Measurements from ENCODE around the gene GALNT7. TPM values are rescaled to one million over a fixed set of nuclear protein-coding genes. Genes with fewer than 3 reads are reported as not detected.
A peak's percentile ranks its signal among the peaks of the same experiment; 100 is the strongest.

Gene GALNT7
- total and polyA plus RNA-seq, 2 donors (not counting 3 experiments of a cell fraction or from before 2014, with no cell fraction given), result 19.6 to 54.6 TPM

DNA sequence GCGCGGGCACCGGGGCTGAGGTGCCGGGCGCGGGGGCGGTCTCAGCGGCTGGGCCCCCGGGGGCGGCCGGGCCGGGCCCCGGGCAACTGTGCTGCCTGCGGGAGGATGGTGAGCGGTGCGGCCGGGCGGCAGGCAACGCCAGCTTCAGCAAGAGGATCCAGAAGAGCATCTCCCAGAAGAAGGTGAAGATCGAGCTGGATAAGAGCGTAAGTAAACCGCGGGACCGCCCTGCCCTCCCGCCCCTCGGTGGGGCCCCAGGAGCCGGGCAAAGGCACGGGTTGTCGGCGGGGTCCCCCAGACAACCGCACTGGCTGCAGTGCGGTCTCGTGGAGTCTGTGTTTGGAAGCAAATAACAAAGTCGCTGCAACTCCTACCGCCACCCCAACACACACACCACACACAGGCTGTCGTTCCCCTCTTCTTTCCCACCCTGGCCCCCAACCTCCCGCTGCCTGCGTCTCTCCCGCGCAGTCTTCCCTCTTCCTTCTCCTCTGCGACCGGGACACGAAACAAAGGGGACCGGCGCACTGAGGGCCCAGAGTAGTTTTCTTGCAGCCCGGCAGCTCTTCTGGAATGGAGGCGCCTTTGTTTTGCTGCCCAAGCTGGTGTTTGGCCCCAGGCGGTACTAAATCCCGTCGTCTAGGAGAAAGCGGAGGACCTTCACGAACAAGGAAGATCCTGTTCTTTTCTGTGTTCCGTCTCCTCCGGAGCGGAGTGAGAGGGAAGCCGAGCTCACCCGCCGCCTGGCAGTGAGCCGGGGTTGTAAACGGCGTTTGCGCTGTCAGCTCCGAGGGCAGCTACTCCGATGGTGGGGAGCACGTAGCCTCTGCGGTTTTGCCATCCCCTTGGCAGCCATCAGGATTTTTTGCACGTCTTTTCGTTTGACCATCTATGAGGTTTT, 202.9 kb downstream of the GALNT7 start:
- Histone ChIP-seq H3K9ac (replicated peaks; ENCODE audit: extremely low read depth, insufficient read depth, low read length) (peak overlapping the region; percentile 67), H3K9me1 (replicated peaks; ENCODE audit: control insufficient read depth, extremely low read depth, insufficient read depth, low read length) (no peaks in the 10 kb centered on the region), H3K9me3 (replicated peaks; ENCODE audit: control insufficient read depth, insufficient read depth, low read length) (no peaks in the 10 kb centered on the region), H3K79me2 (ENCODE audit: control insufficient read depth, insufficient read depth, low read length) (peaks cover 27% of the 10 kb centered on the region), H3K4me1 (ENCODE audit: control insufficient read depth, extremely low read depth, insufficient read depth, low read length) (peaks cover 24% of the 10 kb centered on the region), H3K27me3 (ENCODE audit: control insufficient read depth in 2 of 2, insufficient read depth in 2 of 2, low read length in 2 of 2) (no peaks in the 10 kb centered on the region), H2AFZ (ENCODE audit: low read depth, low read length) (peak overlapping the region; percentile 61), H3K4me3 (replicated peaks in 1 of 3; ENCODE audit: insufficient read depth in 1 of 3, low read depth in 1 of 3, low read length in 3 of 3) (peak overlapping the region; percentile 79 to 91 (median 87)), H3K36me3 (ENCODE audit: control insufficient read depth in 2 of 2, extremely low read depth in 1 of 2, insufficient read depth in 2 of 2, low read length in 2 of 2) (peaks cover 0 to 3% of the 10 kb centered on the region in 2 experiments), H4K20me1 (replicated peaks; ENCODE audit: control insufficient read depth, extremely low read depth, insufficient read depth, low read length) (no peaks in the 10 kb centered on the region), H3K27ac (ENCODE audit: insufficient read depth, low read depth, low read length) (peak overlapping the region; percentile 12), H3K4me2 (ENCODE audit: insufficient read depth, low read length) (peak overlapping the region; percentile 93)
- ChIA-PET POLR2A (interaction anchor here (0.6 to 6.1 kb wide), 3 partner anchors 38 to 747 kb away, joined by 7 to 127 read pairs (median 10); partner anchors contain the start of gene HMGB2), CTCF (interaction anchor here (0.9 to 4.3 kb wide), 15 partner anchors 11 to 358 kb away, joined by 3 to 37 read pairs (median 5); partner anchors contain the start of gene HMGB2)
- DNase-seq (ENCODE audit: low read depth, low spot score), result peak; percentile 83
- TF ChIP-seq POLR2AphosphoS5 (IDR thresholded peaks at IDR 0.05; ENCODE audit: insufficient read depth, low read depth, low read length) (no peak), MAX (IDR thresholded peaks at IDR 0.05; ENCODE audit: insufficient read depth, insufficient read length) (no peak), JUN (IDR thresholded peaks at IDR 0.05; ENCODE audit: borderline replicate concordance, insufficient read depth, insufficient read length, low read depth) (no peak), POLR2A (IDR thresholded peaks at IDR 0.05; ENCODE audit: low read depth, low read length) (peak; percentile 65), GATA2 (IDR thresholded peaks at IDR 0.05; ENCODE audit: insufficient read depth, insufficient read length, low read depth, low read length) (no peak), EZH2 (IDR thresholded peaks at IDR 0.05; ENCODE audit: borderline replicate concordance, low read depth, low read length, severe bottlenecking) (no peak), FOS (IDR thresholded peaks at IDR 0.05; ENCODE audit: borderline replicate concordance, insufficient read depth, low read length) (no peak)
- TF ChIP-seq, protein P1, sequence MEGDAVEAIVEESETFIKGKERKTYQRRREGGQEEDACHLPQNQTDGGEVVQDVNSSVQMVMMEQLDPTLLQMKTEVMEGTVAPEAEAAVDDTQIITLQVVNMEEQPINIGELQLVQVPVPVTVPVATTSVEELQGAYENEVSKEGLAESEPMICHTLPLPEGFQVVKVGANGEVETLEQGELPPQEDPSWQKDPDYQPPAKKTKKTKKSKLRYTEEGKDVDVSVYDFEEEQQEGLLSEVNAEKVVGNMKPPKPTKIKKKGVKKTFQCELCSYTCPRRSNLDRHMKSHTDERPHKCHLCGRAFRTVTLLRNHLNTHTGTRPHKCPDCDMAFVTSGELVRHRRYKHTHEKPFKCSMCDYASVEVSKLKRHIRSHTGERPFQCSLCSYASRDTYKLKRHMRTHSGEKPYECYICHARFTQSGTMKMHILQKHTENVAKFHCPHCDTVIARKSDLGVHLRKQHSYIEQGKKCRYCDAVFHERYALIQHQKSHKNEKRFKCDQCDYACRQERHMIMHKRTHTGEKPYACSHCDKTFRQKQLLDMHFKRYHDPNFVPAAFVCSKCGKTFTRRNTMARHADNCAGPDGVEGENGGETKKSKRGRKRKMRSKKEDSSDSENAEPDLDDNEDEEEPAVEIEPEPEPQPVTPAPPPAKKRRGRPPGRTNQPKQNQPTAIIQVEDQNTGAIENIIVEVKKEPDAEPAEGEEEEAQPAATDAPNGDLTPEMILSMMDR (IDR thresholded peaks at IDR 0.05; ENCODE audit: extremely low read depth in 1 of 2, insufficient read depth in 1 of 2, low read depth in 1 of 2, low read length in 2 of 2), result no peak
- intact Hi-C loops (cut with micrococcal nuclease), result loop anchor here (1.0 to 5.0 kb wide), 4 partner anchors 42 to 359 kb away; partner anchors contain the start of gene GALNT7
- BruUV-seq (replicated peaks), result TSS peak; percentile 13
- dilution Hi-C loops (cut with MboI; ENCODE audit: extremely low pct_ligation_motif_present, low sequenced_read_pairs), result no loop called here
- peak; percentile 72 for FAIRE-seq

MicroRNAs encoded within 50 kb of the gene (microRNA counts, 767-probe panel; counts per million panel counts)
- 723 counts per million, percentile 96 among the panel's probes with 10 or more counts for microRNA hsa-miR-548t-5p

Small RNAs within 50 kb of the gene (microRNA-seq; reads per million reads assigned to microRNA genes)
- gene MIR548T (ENCODE audit: borderline number of aligned reads, borderline replicate concordance), result 1.2 reads per million

Small RNAs within 50 kb of the gene (small RNA-seq; reads per million reads assigned to genes)
- gene MIR548T (ENCODE audit: insufficient read depth, insufficient read length, low read depth, low replicate concordance), result not detected
- not detected for gene RN7SL253P (ENCODE audit: insufficient read depth, insufficient read length, low read depth, low replicate concordance)

Other genes with a start within 250 kb of the GALNT7 start
- 217 and 233 TPM in 2 replicates for gene HMGB2, start 165.5 kb downstream of the GALNT7 start, total RNA-seq
- 25.5 and 45.9 TPM in 2 replicates for gene HMGB2, start 165.5 kb downstream of the GALNT7 start, polyA plus RNA-seq
- gene SAP30, start 202.1 kb downstream of the GALNT7 start, total RNA-seq, result 23.8 and 27.1 TPM in 2 replicates
- 7.5 and 9.9 TPM in 2 replicates for gene SAP30, start 202.1 kb downstream of the GALNT7 start, polyA plus RNA-seq
- gene SCRG1, start 230.3 kb downstream of the GALNT7 start, total RNA-seq, result not detected in 2 replicates
- gene SCRG1, start 230.3 kb downstream of the GALNT7 start, polyA plus RNA-seq, result not detected in 2 replicates

All from endothelial cell of umbilical vein (primary cell).